Stimulated activated naive CD8-positive, alpha-beta T cell treated with anti-CD3 and anti-CD28 coated beads, Interleukin-15, Interleukin-2, amounts not matched to agents 100 U/mL and 50 U/mL, for 24 hours (primary cell): ENCODE data around the gene OTOF.

Source experiments
- ATAC-seq: fragments of 150-1000 bp; cut with Tn5 transposase; one replicate; pipeline ENCODE4 v1.10.0; 2021
- DNase-seq: peaks from one replicate; pipeline ENCODE4 v3.0.0; 2021

OTOF gene

DNA sequence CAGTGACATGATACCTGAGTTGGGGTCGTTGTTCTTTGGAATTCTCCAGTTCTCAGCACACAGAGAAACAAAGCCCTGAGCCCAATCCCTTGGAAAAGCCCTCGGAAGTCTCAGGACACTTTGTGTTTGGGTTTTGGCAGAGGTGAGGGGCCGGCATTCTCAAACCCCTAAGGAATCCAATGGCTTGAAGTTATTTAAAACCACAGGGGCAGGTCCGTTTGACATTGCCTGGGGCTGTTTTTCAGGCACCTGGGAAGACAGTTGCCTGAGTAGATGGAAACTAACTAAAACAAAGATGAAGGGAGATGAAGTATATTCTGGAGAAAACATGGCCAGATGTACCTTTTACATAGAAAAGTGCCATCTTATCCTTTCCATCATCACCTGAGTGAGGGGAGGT is 22.5 kb upstream of the OTOF start:
- DNase-seq (no peak), ATAC-seq (no peak)

- no peak for ATAC-seq
- DNase-seq, result no peak
These were observed 17.9 kb upstream of the OTOF start for GRCh38 chr2:26495705-26496297.

GRCh38 chr2:26494891-26495290 is 17.0 kb upstream of the OTOF start:
- ATAC-seq (no peak), DNase-seq (no peak)

DNA sequence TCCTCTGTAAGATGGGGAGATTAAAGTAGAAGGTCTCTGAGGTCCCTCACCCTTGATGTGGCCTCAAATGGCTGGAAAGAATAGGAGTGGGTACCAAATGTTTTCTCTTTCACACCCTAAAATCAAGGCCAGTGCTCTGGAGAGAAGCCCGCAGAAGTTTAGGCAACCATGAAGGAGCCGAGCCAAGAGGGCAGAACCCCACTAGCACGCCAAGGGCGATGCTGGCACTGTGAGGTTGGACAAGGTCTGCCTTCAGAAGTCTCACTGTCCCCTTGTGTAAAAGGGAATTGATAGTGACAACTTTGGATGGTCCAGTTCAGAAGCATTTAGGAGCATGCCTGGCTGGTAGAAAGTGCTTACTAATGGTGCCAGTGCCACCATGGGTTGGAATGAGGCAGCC is 16.3 kb upstream of the OTOF start:
- ATAC-seq (no peak), DNase-seq (no peak)

GRCh38 chr2:26493566-26493965 is 15.6 kb upstream of the OTOF start:
- ATAC-seq, result peak; percentile 31

GRCh38 chr2:26492749-26493515 is 15.0 kb upstream of the OTOF start:
- DNase-seq (no peak), ATAC-seq (no peak)

More at GRCh38 chr2:26493566-26493965, 15.6 kb upstream of the OTOF start:
- DNase-seq, result no peak

DNA sequence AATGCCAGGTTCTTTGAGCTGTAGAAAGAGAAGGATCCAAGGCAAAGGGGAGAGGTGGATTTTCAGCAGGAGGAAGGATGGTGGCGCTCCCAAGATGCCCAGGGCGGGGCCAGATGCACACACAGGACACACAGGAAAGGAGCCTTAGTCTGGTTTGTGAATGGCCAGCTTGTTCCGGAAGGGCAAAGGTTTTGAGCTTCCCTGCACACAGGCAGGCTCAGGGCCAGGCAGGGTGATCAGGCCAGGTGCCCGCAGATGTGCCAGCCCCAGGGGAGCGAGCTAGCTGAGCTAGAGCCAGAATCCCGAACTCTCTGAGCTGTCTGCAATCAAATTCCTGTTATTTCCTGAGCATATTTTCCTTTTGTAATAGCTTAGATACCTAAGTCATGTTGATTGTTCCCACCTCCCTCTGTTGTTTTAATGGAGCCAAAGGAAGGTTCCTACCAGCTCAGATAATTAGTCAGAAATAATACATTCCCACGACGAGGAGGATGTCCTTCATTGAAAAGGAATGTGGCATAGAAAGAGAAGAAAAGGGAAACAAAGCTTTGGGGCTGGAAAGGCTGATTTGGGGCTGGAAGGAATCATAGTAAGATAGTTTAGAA is 13.7 kb upstream of the OTOF start:
- ATAC-seq (no peak), DNase-seq (no peak)

DNA sequence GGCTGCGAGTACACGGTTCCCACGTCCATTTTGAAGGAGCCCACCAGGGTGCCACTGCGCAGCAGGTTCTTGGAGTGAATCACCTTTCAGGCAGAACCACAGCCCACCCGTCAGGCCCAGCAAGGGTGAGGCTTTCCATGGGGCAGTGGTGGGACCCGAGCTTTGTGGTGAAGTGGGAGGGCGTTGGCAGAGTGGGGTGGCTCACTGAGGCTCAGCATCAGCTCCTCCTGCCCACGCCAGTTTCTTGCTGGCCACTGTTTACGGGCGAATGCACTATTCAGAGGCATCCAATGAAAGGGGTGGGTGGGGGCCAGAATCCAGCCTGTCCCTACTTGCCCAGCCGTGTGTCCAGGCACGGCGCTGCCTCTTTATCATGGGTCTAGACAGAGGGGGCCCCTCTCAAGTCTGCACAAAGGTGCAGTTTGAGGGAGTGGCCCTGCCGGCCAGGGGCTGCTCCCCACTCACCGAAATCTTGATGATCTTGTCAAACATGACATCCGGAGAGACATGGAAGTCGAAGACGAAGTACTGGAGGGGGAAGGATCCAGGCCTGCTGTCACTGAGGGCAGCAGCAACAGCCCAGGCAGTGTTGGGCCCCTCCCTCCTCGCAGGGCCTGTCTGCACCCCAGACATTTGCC is 11.4 kb upstream of the OTOF start:
- DNase-seq, result no peak
- ATAC-seq, result no peak

GRCh38 chr2:26488463-26489212 is 10.7 kb upstream of the OTOF start:
- no peak for ATAC-seq
- DNase-seq, result no peak

DNA sequence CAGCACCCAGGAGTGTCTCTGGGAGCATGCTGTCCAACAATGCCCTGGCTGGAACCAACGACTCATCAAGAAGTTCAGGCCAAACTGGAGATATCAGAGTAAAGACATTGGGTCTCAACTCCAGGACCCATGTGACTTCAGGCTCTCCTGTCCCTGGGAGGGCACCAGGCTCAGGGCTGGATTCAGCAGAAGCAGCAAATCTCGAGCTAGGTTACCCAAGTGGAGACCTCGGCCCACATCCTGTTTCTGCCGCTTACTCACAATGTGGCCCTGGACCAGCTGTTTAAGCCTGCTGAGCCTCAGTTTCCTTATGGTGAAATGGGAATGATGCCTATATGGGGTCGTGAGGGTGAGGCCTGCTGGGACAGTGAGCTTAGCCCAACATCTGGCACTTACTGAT is 9.3 kb upstream of the OTOF start:
- no peak for ATAC-seq

GRCh38 chr2:26486789-26487188 is 8.9 kb upstream of the OTOF start:
- DNase-seq (no peak), ATAC-seq (no peak)

More for the DNA sequence above, 9.3 kb upstream of the OTOF start:
- no peak for DNase-seq

- no peak for ATAC-seq
- no peak for DNase-seq
These were observed 7.9 kb upstream of the OTOF start for GRCh38 chr2:26485725-26486418.

GRCh38 chr2:26485099-26485498 is 7.2 kb upstream of the OTOF start:
- DNase-seq (no peak), ATAC-seq (no peak)

GRCh38 chr2:26484579-26484978 is 6.7 kb upstream of the OTOF start:
- no peak for DNase-seq

GRCh38 chr2:26483957-26484565 is 6.1 kb upstream of the OTOF start:
- no peak for DNase-seq
- ATAC-seq, result no peak

More at GRCh38 chr2:26484579-26484978, 6.7 kb upstream of the OTOF start:
- ATAC-seq, result no peak

- DNase-seq (no peak), ATAC-seq (no peak)
These were observed 5.6 kb upstream of the OTOF start for GRCh38 chr2:26483516-26483915.

DNA sequence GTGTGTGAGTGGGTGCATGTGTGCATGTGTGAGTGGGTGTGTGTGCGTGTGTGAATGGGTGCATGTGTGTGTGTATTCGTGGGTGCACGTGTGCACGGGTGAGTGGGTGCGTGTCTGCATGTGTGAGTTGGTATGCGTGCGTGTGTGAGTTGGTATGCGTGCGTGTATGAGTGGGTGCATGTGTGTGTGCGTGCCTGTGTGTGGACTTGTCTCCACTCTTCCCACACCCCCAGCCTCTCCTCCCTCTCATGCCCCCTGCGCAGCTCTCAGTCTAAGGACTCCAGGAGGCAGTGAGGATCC is 5.1 kb upstream of the OTOF start:
- DNase-seq (no peak), ATAC-seq (no peak)

DNA sequence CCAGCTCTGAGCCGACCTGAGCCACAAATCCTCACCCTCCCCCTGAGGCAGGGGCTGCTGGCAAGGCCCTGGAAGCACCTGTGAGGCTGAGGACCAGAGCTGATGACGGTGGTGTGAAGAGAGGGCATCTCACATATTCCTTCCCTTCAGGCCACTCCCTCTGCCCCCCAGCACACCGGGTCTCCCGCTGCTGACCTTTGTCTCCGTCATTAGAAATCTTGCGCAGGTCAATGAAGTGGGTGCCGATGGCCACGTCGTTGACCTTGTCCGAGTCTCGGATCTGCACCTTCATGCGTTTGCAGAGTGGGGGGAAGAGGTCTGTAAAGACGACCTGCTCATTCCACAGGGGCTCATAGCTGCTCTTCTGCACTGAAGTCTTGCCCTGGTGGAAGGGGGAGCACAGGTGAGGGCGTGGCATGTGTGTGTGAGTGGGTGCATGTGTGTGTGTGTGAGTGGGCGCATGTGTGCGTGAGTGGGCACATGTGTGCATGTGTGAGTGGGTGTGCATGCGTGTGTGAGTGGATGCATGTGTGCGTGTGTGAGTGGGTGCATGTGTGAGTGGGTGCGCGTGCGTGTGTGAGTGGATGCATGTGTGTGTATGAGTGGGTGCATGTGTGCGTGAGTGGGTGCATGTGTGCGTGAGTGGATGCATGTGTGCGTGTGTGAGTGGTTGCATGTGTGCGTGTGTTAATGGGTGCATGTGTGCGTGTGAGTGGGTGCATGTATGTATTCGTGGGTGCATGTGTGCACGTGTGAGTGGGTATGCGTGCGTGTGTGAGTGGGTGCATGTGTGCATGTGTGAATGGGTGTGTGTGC is 4.5 kb upstream of the OTOF start:
- ATAC-seq (no peak), DNase-seq (no peak)

GRCh38 chr2:26481706-26482105 is 3.8 kb upstream of the OTOF start:
- DNase-seq (no peak), ATAC-seq (no peak)

- no peak for DNase-seq
- ATAC-seq, result no peak
These were observed 2.9 kb upstream of the OTOF start for GRCh38 chr2:26480566-26481423.
